ENCODE data around the gene BCL2L1.

DNA sequence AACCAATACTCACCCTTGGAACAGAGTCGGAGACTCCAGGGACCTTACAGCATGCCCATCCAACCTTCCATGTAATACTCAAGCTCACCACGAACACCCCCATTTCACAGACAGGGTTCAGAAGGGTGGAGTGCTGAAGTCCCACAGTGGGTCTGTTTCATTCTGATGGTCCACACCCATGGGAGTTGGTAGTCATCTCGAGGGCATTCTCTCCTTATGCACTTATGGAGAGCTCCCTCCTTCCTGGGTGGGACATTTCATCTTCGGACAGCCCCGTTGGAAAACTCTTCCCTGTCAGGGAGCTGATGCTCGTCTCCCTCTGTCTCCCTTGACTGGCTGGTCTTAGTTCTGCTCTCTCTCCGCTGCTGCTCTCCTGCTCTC lies 46.1 kb downstream of the BCL2L1 start:
- TF ChIP-seq EZH2 (IDR thresholded peaks at IDR 0.05; ENCODE audit: insufficient read depth, poor library complexity, severe bottlenecking) = no peak
- TF ChIP-seq EZH2phosphoT487 (IDR thresholded peaks at IDR 0.05; ENCODE audit: insufficient read depth, low read depth) = no peak
